ENCODE data around the gene CAPN8. TPM values are rescaled to one million over a fixed set of nuclear protein-coding genes. Genes with fewer than 3 reads are reported as not detected.

CAPN8 gene
- total RNA-seq, 3 donors from 2014 or later: 0.32 to 83.9 (median 41.3) TPM

DNA sequence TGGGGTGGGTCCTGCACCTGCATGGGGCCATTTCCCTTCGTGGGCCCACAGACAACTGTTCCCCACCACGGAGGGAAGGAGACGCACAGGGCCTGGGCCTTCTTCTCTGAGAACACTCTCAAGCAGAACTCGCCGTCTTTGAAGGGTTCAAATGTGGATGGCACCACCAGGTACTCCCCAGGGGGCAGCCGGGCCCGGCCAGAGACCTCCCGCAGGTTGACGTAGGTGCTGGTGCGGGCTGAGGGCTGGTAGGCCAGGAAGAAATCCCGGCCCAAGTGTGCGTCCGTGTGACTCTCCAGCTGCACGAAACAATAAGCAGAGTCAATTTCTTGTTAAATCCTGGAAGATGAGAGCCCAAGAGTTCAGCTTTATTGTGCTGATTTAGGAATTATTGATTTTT lies 56.4 kb downstream of the CAPN8 start:
- intact Hi-C loops (cut with DNase I; ENCODE audit: low total_unique reads): no loop called here
- no peak overlapping the region for H3K4me3 ChIP-seq

GRCh38 chr1:223558512-223558911 lies 107.0 kb downstream of the CAPN8 start:
- TF ChIP-seq POLR2AphosphoS5 (IDR thresholded peaks at IDR 0.05) (no peak), POLR2A (IDR thresholded peaks at IDR 0.05) (no peak)
- TF ChIP-seq, protein P1, sequence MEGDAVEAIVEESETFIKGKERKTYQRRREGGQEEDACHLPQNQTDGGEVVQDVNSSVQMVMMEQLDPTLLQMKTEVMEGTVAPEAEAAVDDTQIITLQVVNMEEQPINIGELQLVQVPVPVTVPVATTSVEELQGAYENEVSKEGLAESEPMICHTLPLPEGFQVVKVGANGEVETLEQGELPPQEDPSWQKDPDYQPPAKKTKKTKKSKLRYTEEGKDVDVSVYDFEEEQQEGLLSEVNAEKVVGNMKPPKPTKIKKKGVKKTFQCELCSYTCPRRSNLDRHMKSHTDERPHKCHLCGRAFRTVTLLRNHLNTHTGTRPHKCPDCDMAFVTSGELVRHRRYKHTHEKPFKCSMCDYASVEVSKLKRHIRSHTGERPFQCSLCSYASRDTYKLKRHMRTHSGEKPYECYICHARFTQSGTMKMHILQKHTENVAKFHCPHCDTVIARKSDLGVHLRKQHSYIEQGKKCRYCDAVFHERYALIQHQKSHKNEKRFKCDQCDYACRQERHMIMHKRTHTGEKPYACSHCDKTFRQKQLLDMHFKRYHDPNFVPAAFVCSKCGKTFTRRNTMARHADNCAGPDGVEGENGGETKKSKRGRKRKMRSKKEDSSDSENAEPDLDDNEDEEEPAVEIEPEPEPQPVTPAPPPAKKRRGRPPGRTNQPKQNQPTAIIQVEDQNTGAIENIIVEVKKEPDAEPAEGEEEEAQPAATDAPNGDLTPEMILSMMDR (IDR thresholded peaks at IDR 0.05): no peak
- H3K4me1 ChIP-seq: no peaks in the 10 kb centered on the region
- no peak for DNase-seq (ENCODE audit: low spot score in 2 of 2)
- H3K4me3 ChIP-seq: no peak overlapping the region
- intact Hi-C loops (cut with DNase I; ENCODE audit: low total_unique reads): no loop called here
- no peaks in the 10 kb centered on the region for H3K9me3 ChIP-seq
- H3K27ac ChIP-seq: no peak overlapping the region
- no peaks in the 10 kb centered on the region for H3K27me3 ChIP-seq
- H3K36me3 ChIP-seq: no peaks in the 10 kb centered on the region

More for the DNA sequence above, 56.4 kb downstream of the CAPN8 start:
- H3K27me3 ChIP-seq: no peaks in the 10 kb centered on the region
- no peak overlapping the region for H3K27ac ChIP-seq
- TF ChIP-seq, protein P1 (IDR thresholded peaks at IDR 0.05): no peak
- TF ChIP-seq POLR2A (IDR thresholded peaks at IDR 0.05) (no peak), POLR2AphosphoS5 (IDR thresholded peaks at IDR 0.05) (no peak)
- no peaks in the 10 kb centered on the region for H3K9me3 ChIP-seq
- no peaks in the 10 kb centered on the region for H3K4me1 ChIP-seq
- DNase-seq (ENCODE audit: low spot score in 2 of 2): no peak
- H3K36me3 ChIP-seq: no peaks in the 10 kb centered on the region

DNA sequence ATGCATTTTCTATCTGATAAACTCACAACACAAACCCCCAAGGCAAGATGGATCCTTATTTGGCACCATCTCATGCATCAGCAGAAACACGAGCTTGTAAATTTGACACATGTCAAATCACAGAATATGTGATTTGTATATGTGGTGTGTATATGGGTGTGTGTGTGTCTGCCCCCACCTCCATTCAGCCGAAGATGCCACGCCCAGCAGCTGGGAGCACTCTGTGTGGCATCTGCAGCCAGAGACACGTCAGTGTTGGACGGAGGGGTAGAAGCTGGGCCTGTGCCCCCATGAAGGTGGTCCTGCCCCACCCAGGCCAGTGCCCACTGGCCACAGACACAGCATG lies 108.4 kb downstream of the CAPN8 start:
- intact Hi-C loops (cut with DNase I; ENCODE audit: low total_unique reads): no loop called here
- TF ChIP-seq, protein P1 (IDR thresholded peaks at IDR 0.05): no peak
- TF ChIP-seq POLR2A (IDR thresholded peaks at IDR 0.05) (no peak), POLR2AphosphoS5 (IDR thresholded peaks at IDR 0.05) (no peak)
- Histone ChIP-seq H3K27me3 (no peaks in the 10 kb centered on the region), H3K4me3 (no peak overlapping the region), H3K4me1 (no peaks in the 10 kb centered on the region), H3K9me3 (no peaks in the 10 kb centered on the region), H3K36me3 (no peaks in the 10 kb centered on the region), H3K27ac (no peak overlapping the region)
- DNase-seq (ENCODE audit: low spot score in 2 of 2): no peak

DNA sequence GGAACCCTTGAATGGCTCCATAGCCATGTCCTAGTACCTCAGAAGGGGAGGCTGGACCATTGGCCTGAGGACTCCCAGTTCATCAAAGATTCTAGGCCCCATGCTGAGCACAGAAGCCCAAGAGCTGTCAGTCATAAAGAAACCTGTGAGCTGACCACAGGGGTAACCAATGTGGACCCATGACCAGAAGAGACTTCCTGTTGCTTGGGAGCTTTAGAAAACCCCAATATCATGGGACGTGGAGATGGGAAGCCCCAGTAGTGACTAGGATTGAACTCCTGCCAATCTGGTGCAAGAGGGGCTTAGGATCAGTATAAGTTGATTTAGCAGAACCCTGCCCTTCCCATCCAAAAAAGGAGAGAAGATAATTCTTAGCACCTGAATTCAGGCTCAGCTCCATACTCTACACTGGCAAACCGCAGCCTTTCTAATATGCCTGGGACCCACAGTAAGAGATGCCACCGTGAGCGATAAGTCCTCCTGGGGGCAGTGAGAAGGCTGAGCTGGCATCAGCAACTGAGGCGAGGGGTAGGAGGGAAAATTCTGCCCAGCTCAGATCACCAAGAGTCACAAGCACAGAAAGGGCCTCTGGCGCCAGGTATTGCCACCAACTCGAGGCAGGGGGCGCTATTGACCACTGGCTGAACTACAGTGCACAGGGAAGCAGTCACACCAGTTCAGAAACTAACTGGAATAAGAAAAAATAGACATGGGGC lies 108.9 kb downstream of the CAPN8 start:
- intact Hi-C loops (cut with DNase I; ENCODE audit: low total_unique reads): no loop called here

DNA sequence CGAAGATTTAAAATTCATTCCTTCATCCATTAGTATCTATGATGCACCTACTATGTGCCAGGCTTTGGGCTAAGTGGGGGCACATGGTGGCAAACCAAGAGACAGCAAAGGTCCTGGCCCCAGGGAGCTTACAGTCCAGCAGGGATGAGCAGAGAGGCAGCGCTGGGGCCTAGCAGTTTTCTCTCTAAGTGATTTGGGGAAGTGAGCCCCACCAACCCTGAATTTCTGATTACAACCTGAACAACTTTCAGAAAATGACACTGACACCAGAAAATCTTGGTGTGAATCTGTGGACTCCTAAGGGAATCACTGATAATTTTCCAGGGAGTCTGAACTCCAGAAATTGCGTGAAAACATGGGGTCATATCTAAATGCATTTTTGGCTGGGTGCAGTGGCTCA lies 111.5 kb downstream of the CAPN8 start:
- Histone ChIP-seq H3K4me3 (no peak overlapping the region), H3K4me1 (peaks cover 0 to 3% of the 10 kb centered on the region in 2 donors), H3K27ac (no peak overlapping the region), H3K9me3 (no peaks in the 10 kb centered on the region), H3K36me3 (no peaks in the 10 kb centered on the region), H3K27me3 (no peaks in the 10 kb centered on the region)
- TF ChIP-seq, protein P1 (IDR thresholded peaks at IDR 0.05): no peak
- DNase-seq (ENCODE audit: low spot score in 2 of 2): no peak
- intact Hi-C loops (cut with DNase I; ENCODE audit: low total_unique reads): no loop called here

More for the DNA sequence above, 108.9 kb downstream of the CAPN8 start:
- H3K4me3 ChIP-seq: no peak overlapping the region
- no peaks in the 10 kb centered on the region for H3K4me1 ChIP-seq
- H3K27ac ChIP-seq: no peak overlapping the region
- no peak for DNase-seq (ENCODE audit: low spot score in 2 of 2)
- TF ChIP-seq, protein P1 (IDR thresholded peaks at IDR 0.05): peak in 2 of 3 donors; percentile 37 to 39
- no peak for TF ChIP-seq POLR2A (IDR thresholded peaks at IDR 0.05)
- no peaks in the 10 kb centered on the region for H3K36me3 ChIP-seq
- no peaks in the 10 kb centered on the region for H3K27me3 ChIP-seq
- no peaks in the 10 kb centered on the region for H3K9me3 ChIP-seq
